ENCODE data around the gene TDRD12. TPM values are rescaled to one million over a fixed set of nuclear protein-coding genes. Genes with fewer than 3 reads are reported as not detected.

TDRD12 gene
- total RNA-seq, 1 donor = 0.36 TPM

- no peaks in the 10 kb centered on the region for H3K4me1 ChIP-seq (ENCODE audit: insufficient read depth, low read length)
- no peak for DNase-seq (ENCODE audit: insufficient read length, low spot score, missing footprints)
- H3K4me3 ChIP-seq (ENCODE audit: insufficient read depth, low read length) = no peak overlapping the region
- no peak overlapping the region for H3K27ac ChIP-seq (ENCODE audit: low read depth, low read length)
- H3K36me3 ChIP-seq (ENCODE audit: insufficient read depth, low read length) = no peaks in the 10 kb centered on the region
- H3K27me3 ChIP-seq (ENCODE audit: insufficient read depth, low read length) = peaks cover 20% of the 10 kb centered on the region
- no peak overlapping the region for H3K4me2 ChIP-seq (ENCODE audit: insufficient read depth, low read length)
- H2AFZ ChIP-seq (ENCODE audit: low read length) = no peak overlapping the region
- no peaks in the 10 kb centered on the region for H3K9me3 ChIP-seq (ENCODE audit: low read depth, low read length)
- no peaks in the 10 kb centered on the region for H4K20me1 ChIP-seq (ENCODE audit: insufficient read depth, low read length)
- H3K79me2 ChIP-seq (ENCODE audit: insufficient read depth, low read length) = no peaks in the 10 kb centered on the region
- TF ChIP-seq CTCF (IDR thresholded peaks at IDR 0.05; ENCODE audit: extremely low read depth, low read depth, low read length) = no peak
Measured at GRCh38 chr19:32680986-32681385, 38.6 kb upstream of the TDRD12 start.

DNA sequence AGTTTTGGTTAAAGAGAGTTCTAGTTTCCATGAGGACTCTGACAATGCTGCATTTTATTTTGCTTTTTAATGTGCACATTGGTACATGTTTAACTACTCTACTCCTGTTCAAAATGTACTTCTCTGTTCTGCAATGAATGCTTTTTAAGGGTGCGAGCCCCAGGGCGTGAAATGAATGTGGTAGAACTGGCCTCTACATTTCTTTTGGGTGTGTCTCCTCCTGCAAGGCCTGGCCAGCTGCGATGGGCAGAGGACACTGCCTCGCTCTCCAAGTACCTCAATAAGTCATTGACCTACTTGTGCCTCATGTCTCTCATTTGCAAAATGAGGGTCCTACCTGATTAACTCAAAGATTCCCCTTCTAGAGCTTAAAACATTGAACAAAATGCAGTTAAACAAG lies 37.2 kb upstream of the TDRD12 start:
- no peaks in the 10 kb centered on the region for H3K79me2 ChIP-seq (ENCODE audit: insufficient read depth, low read length)
- no peak for DNase-seq (ENCODE audit: insufficient read length, low spot score, missing footprints)
- no peak for TF ChIP-seq CTCF (IDR thresholded peaks at IDR 0.05; ENCODE audit: extremely low read depth, low read depth, low read length)
- H3K27me3 ChIP-seq (ENCODE audit: insufficient read depth, low read length) = peaks cover 6% of the 10 kb centered on the region
- H3K4me3 ChIP-seq (ENCODE audit: insufficient read depth, low read length) = no peak overlapping the region
- H2AFZ ChIP-seq (ENCODE audit: low read length) = no peak overlapping the region
- no peak overlapping the region for H3K27ac ChIP-seq (ENCODE audit: low read depth, low read length)
- no peaks in the 10 kb centered on the region for H3K4me1 ChIP-seq (ENCODE audit: insufficient read depth, low read length)
- H4K20me1 ChIP-seq (ENCODE audit: insufficient read depth, low read length) = no peaks in the 10 kb centered on the region
- no peaks in the 10 kb centered on the region for H3K9me3 ChIP-seq (ENCODE audit: low read depth, low read length)
- no peaks in the 10 kb centered on the region for H3K36me3 ChIP-seq (ENCODE audit: insufficient read depth, low read length)
- H3K4me2 ChIP-seq (ENCODE audit: insufficient read depth, low read length) = no peak overlapping the region

- TF ChIP-seq CTCF (IDR thresholded peaks at IDR 0.05; ENCODE audit: extremely low read depth, low read depth, low read length) = no peak
- H3K27me3 ChIP-seq (ENCODE audit: insufficient read depth, low read length) = no peaks in the 10 kb centered on the region
- no peaks in the 10 kb centered on the region for H3K9me3 ChIP-seq (ENCODE audit: low read depth, low read length)
- H3K4me3 ChIP-seq (ENCODE audit: insufficient read depth, low read length) = no peak overlapping the region
- H3K4me1 ChIP-seq (ENCODE audit: insufficient read depth, low read length) = peaks cover 6% of the 10 kb centered on the region
- no peak overlapping the region for H2AFZ ChIP-seq (ENCODE audit: low read length)
- H3K27ac ChIP-seq (ENCODE audit: low read depth, low read length) = no peak overlapping the region
- H3K79me2 ChIP-seq (ENCODE audit: insufficient read depth, low read length) = peaks cover 6% of the 10 kb centered on the region
- no peaks in the 10 kb centered on the region for H3K36me3 ChIP-seq (ENCODE audit: insufficient read depth, low read length)
- H3K4me2 ChIP-seq (ENCODE audit: insufficient read depth, low read length) = no peak overlapping the region
- no peak for DNase-seq (ENCODE audit: insufficient read length, low spot score, missing footprints)
- no peaks in the 10 kb centered on the region for H4K20me1 ChIP-seq (ENCODE audit: insufficient read depth, low read length)
Measured at GRCh38 chr19:32686847-32687475, 32.6 kb upstream of the TDRD12 start.

DNA sequence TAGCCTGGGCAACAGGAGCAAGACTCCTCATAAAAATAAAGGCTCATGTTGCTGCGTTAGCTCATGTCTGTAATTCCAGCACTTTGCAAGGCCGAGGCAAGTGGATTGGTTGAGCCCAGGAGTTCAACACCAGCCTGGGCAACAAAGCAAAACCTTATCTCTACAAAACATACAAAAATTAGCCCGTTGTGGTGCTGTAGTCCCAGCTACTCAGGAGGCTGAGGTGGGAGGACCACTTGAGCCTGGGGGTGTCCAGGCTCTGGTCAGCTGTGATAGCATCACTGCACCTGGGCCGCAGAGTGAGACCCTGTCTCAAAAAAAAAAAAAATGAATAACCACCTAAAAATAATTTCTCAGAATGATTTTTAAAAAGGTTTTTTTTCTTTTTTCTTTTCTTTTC lies 31.9 kb upstream of the TDRD12 start:
- H3K27me3 ChIP-seq (ENCODE audit: insufficient read depth, low read length) = no peaks in the 10 kb centered on the region
- TF ChIP-seq CTCF (IDR thresholded peaks at IDR 0.05; ENCODE audit: extremely low read depth, low read depth, low read length) = no peak
- no peak overlapping the region for H3K4me2 ChIP-seq (ENCODE audit: insufficient read depth, low read length)
- H3K27ac ChIP-seq (ENCODE audit: low read depth, low read length) = no peak overlapping the region
- H3K9me3 ChIP-seq (ENCODE audit: low read depth, low read length) = no peaks in the 10 kb centered on the region
- H2AFZ ChIP-seq (ENCODE audit: low read length) = no peak overlapping the region
- peaks cover 9% of the 10 kb centered on the region for H3K4me1 ChIP-seq (ENCODE audit: insufficient read depth, low read length)
- no peak overlapping the region for H3K4me3 ChIP-seq (ENCODE audit: insufficient read depth, low read length)
- H4K20me1 ChIP-seq (ENCODE audit: insufficient read depth, low read length) = no peaks in the 10 kb centered on the region
- peaks cover 13% of the 10 kb centered on the region for H3K79me2 ChIP-seq (ENCODE audit: insufficient read depth, low read length)
- no peaks in the 10 kb centered on the region for H3K36me3 ChIP-seq (ENCODE audit: insufficient read depth, low read length)
- DNase-seq (ENCODE audit: insufficient read length, low spot score, missing footprints) = no peak

Measured in osteoblast (primary cell).